Uterus (tissue), 2 donors: ENCODE measurements around the gene FGF8.

ENCODE experiments used
- CTCF ChIP-seq, 4 experiments: fragments of 200-600 bp in 2 of 4; fragments of 450-650 bp in 2 of 4; sonication (generic) in 2 of 4; IDR thresholded peaks; one replicate each; pipeline ENCODE4 v1.5.1; 2016 to 2019; ENCODE audit warnings: antibody characterized with exemption in 4 of 4, mild to moderate bottlenecking in 2 of 4, moderate library complexity in 1 of 4
- POLR2A ChIP-seq, 2 donors: fragments of 450-650 bp; IDR thresholded peaks; one replicate each; pipeline ENCODE4 v1.6.1; 2016; ENCODE audit warnings: antibody characterized with exemption in 2 of 2, mild to moderate bottlenecking in 1 of 2, moderate library complexity in 1 of 2

DNA sequence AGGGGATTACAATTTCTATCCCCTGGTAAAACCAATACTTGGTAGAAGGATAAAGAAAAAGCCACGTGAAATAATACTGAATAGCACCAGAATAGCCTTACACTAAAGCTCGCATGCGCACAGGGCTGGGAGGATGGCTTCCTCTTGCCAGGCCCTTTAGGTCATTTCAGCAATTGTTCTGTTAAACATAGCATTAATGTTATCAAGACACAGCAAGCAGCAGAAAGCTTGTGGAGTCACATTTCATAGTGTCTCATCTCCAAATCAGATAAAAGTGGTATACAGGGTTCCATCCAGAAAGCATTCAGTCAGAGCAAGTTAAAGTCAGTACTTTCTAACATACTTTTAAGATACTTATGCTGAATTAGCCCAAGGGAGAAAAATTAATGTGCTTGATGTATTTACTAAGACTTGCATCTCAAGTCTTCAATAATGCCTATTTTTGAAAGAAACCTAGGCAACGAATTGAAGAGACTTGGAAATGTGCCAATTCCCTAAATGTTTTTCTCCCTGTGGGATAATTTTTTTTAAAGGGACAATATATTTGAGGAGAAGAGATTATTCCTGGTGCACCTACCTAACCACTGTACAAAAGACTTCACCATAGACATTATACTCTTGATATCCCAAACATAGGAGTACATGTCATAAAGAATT, 21.6 kb upstream of the FGF8 start:
- TF ChIP-seq CTCF (IDR thresholded peaks at IDR 0.05) (no peak), POLR2A (IDR thresholded peaks at IDR 0.05) (no peak)
